Stomach (tissue), 9 donors: Measurements from ENCODE around the gene CUL1. TPM values are rescaled to one million over a fixed set of nuclear protein-coding genes. Genes with fewer than 3 reads are reported as not detected.

ENCODE experiments used
- DNase-seq, 2 donors: peaks; one replicate each; pipeline versions ENCODE4 v3.0.0 to v3.0.0-alpha.2; 2013 to 2019
- H3K27ac ChIP-seq, 5 donors: fragments of 200-600 bp in 4 of 5; sonication (generic) in 4 of 5; one replicate each; pipeline ENCODE4 v1.5.1; 2013 to 2019; ENCODE audit warnings: mild to moderate bottlenecking in 1 of 5, moderate library complexity in 1 of 5
- H3K27me3 ChIP-seq, 3 donors: fragments of 200-600 bp; sonication (generic); one replicate each; pipeline ENCODE4 v1.5.1; 2017 to 2019; ENCODE audit warnings: mixed run types in 1 of 3
- H3K36me3 ChIP-seq, 4 donors: fragments of 200-600 bp; sonication (generic); 1 replicate in 3 of 4; 2 replicates in 1 of 4; pipeline ENCODE4 v1.5.1; 2016 to 2019
- H3K4me1 ChIP-seq, 4 donors: fragments of 200-600 bp; sonication (generic); one replicate each; pipeline ENCODE4 v1.5.1; 2016 to 2019
- H3K4me3 ChIP-seq, 4 donors: fragments of 200-600 bp; sonication (generic) in 3 of 4; one replicate each; pipeline ENCODE4 v1.5.1; 2016 to 2019; ENCODE audit warnings: mild to moderate bottlenecking in 1 of 4
- H3K9me3 ChIP-seq, 4 donors: fragments of 200-600 bp; sonication (generic); one replicate each; pipeline ENCODE4 v1.5.1; 2016 to 2019
- EP300 ChIP-seq: sonication (generic); formaldehyde crosslinking; IDR thresholded peaks from one replicate; pipeline ENCODE4 v1.6.1; 2017; ENCODE audit warnings: antibody characterized with exemption
- POLR2A ChIP-seq, 4 donors: fragments of 450-650 bp; IDR thresholded peaks; one replicate each; pipeline ENCODE4 v1.6.1; 2016; ENCODE audit warnings: antibody characterized with exemption in 4 of 4, control low read depth in 2 of 4, mild to moderate bottlenecking in 1 of 4, moderate library complexity in 1 of 4
- POLR2AphosphoS5 ChIP-seq, 3 donors: sonication (generic); formaldehyde crosslinking; IDR thresholded peaks; one replicate each; pipeline ENCODE4 v1.6.1; 2016; ENCODE audit warnings: antibody characterized with exemption in 3 of 3
- WGBS, 5 donors: extraction: QIAGEN DNeasy Blood & Tissue Kit in 3 of 5; methylation state at CpG; one replicate each; pipeline versions ENCODE4 v1.1.5 to v1.1.7; 2013 to 2018; 5-methylcytosine and 5-hydroxymethylcytosine counted together
- intact Hi-C: fragments of 100-400 bp; cut with DNase I; formaldehyde crosslinking; loops from one replicate; pipeline ENCODE4 v1.15.1; 2023; ENCODE audit warnings: low total_unique reads
- polyA plus RNA-seq, 3 donors: library from polyadenylated mRNA; stranded (reverse); fragments of 200-250 nt; gene quantifications; one replicate each; pipeline ENCODE4 v1.2.3, GENCODE V29; 2013
- total RNA-seq, 5 donors: library from RNA; depleted of rRNA; stranded (reverse); fragments of >200 nt; gene quantifications; one replicate each; pipeline versions ENCODE4 v1.1.0 to v1.2.3, GENCODE V29; 2014 to 2016
- TF ChIP-seq, protein P1 (sequence below), 7 experiments: fragments of 450-650 bp in 4 of 7; fragments of 200-600 bp in 3 of 7; sonication (generic) in 3 of 7; IDR thresholded peaks; one replicate each; pipeline ENCODE4 v1.5.1; 2016 to 2019; ENCODE audit warnings: antibody characterized with exemption in 7 of 7, control low read depth in 2 of 7, mild to moderate bottlenecking in 1 of 7
- donor health status: healthy with polysubstance abuse.
- donor health status: Bipolar disorder and iron deficiency.
- donor health status: healthy.

Gene CUL1
- total and polyA plus RNA-seq, 8 donors, result 22.5 to 56.4 (median 29.2) TPM

DNA sequence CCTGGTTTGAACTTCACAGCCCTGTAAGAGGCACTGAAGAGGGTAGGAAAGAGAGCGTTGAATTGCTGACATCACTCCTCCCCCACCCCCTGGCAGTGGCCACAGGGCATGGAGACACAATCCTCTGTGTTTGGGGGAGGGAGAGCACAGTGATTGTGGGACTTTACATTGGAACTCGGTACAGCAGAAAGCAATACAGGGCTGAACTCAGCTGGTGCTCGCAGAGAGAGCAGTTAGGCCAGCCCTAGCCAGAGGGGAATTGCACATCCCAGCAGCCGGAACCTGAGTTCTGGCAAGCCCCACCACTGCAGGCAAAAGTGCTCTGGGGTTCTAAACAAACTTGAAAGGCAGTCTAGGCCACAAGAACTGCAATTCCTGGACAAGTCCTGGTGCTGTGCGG is 24.0 kb upstream of the CUL1 start:
- no peak overlapping the region for H3K27ac ChIP-seq
- TF ChIP-seq, protein P1, sequence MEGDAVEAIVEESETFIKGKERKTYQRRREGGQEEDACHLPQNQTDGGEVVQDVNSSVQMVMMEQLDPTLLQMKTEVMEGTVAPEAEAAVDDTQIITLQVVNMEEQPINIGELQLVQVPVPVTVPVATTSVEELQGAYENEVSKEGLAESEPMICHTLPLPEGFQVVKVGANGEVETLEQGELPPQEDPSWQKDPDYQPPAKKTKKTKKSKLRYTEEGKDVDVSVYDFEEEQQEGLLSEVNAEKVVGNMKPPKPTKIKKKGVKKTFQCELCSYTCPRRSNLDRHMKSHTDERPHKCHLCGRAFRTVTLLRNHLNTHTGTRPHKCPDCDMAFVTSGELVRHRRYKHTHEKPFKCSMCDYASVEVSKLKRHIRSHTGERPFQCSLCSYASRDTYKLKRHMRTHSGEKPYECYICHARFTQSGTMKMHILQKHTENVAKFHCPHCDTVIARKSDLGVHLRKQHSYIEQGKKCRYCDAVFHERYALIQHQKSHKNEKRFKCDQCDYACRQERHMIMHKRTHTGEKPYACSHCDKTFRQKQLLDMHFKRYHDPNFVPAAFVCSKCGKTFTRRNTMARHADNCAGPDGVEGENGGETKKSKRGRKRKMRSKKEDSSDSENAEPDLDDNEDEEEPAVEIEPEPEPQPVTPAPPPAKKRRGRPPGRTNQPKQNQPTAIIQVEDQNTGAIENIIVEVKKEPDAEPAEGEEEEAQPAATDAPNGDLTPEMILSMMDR (IDR thresholded peaks at IDR 0.05), result no peak
- TF ChIP-seq POLR2A (IDR thresholded peaks at IDR 0.05) (no peak), EP300 (no peak)
- no peak overlapping the region for H3K4me3 ChIP-seq
- H3K4me1 ChIP-seq, result no peaks in the 10 kb centered on the region
- WGBS, 5 donors, result 80 to 94% (median 91%) methylated on average over 5 of the region's 5 CpGs
- intact Hi-C loops, result no loop called here
- no peaks in the 10 kb centered on the region for H3K27me3 ChIP-seq
- no peak for DNase-seq
- H3K9me3 ChIP-seq, result peaks cover 0 to 8% (median 3%) of the 10 kb centered on the region in 4 donors
- no peaks in the 10 kb centered on the region for H3K36me3 ChIP-seq

DNA sequence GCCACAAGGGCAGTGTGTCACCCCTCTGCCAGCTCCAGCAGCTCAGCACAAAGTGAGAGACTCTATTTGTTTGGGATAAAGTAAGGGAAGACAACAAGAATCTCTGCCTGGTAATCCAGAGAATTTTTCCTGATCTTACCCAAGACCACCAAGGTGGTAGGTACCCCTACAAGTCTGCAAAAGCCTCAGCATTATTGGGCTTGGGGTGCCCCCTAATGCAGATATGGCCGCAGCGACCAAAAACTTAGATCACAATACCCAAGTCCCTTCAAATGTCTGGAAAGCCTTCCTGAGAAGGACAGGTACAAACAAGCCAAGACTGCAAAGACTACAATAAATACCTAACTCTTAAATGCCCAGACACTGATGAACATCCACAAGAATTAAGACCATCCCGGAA is 22.4 kb upstream of the CUL1 start:
- Histone ChIP-seq H3K4me3 (no peak overlapping the region), H3K27ac (no peak overlapping the region), H3K9me3 (peaks cover 0 to 8% (median 3%) of the 10 kb centered on the region in 4 donors), H3K27me3 (no peaks in the 10 kb centered on the region), H3K36me3 (no peaks in the 10 kb centered on the region), H3K4me1 (no peaks in the 10 kb centered on the region)
- DNase-seq, result no peak
- TF ChIP-seq POLR2A (IDR thresholded peaks at IDR 0.05) (no peak), EP300 (no peak), POLR2AphosphoS5 (IDR thresholded peaks at IDR 0.05) (no peak)
- TF ChIP-seq, protein P1 (IDR thresholded peaks at IDR 0.05), result no peak
- whole genome bisulfite sequencing, 5 donors, result 94 to 98% (median 95%) methylated on average over 3 of the region's 3 CpGs
- intact Hi-C loops, result no loop called here

DNA sequence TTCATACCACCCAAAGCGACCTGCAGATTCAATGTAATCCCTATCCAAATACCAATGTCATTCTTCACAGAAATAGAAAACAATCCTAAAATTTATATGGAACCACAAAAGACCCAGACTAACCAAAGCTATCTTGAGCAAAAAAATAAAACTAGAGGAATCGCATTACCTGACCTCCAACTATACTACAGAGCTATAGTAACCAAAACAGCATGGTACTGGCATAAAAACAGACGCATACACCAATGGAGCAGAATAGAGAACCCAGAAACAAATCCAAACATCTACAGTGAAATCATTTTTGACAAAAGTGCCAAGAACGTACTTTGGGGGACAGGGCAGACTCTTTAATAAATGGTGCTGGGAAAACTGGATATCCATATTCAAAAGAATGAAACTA is 16.9 kb upstream of the CUL1 start:
- no peaks in the 10 kb centered on the region for H3K4me1 ChIP-seq
- no peaks in the 10 kb centered on the region for H3K36me3 ChIP-seq
- no peak for DNase-seq
- H3K4me3 ChIP-seq, result no peak overlapping the region
- intact Hi-C loops, result no loop called here
- peaks cover 0 to 5% (median 0%) of the 10 kb centered on the region in 4 donors for H3K9me3 ChIP-seq
- 80 to 95% (median 93%) methylated on average over 4 of the region's 4 CpGs for WGBS, 5 donors
- TF ChIP-seq, protein P1 (IDR thresholded peaks at IDR 0.05), result no peak
- no peak for TF ChIP-seq POLR2AphosphoS5 (IDR thresholded peaks at IDR 0.05)
- H3K27ac ChIP-seq, result no peak overlapping the region
- H3K27me3 ChIP-seq, result no peaks in the 10 kb centered on the region

DNA sequence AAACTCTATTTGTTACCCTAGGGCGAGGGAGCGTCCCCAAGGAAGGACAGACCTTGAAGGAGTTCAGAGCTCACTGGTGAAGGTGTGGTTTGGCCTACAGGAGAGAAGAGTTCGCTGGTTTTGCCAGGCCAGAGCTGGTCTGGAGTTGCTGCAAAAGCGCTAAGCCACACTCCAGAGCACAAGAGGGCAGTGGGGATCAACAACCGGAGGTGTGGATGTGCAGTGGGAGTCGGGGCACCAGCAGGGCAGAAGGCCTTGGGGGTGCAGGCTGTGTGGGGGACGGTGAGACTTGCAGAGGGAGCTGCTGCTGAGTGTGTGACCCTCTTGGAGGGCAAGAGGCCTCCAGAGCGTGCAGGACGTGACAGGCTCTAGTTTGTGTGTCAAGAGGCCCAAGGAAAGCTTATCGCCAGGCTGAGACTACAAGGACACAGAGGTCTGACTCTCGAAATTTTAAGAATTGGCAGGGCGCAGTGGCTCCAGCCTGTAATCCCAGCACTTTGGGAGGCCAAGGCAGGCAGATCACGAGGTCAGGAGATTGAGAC is 14.3 kb upstream of the CUL1 start:
- peak in 1 of 2 donors; percentile 58 for DNase-seq
- intact Hi-C loops, result no loop called here
- H3K36me3 ChIP-seq, result no peaks in the 10 kb centered on the region
- no peaks in the 10 kb centered on the region for H3K27me3 ChIP-seq
- no peak overlapping the region for H3K4me3 ChIP-seq
- WGBS, 5 donors, result 85 to 88% (median 85%) methylated on average over 13 of the region's 13 CpGs
- TF ChIP-seq POLR2AphosphoS5 (IDR thresholded peaks at IDR 0.05) (no peak), EP300 (no peak), POLR2A (IDR thresholded peaks at IDR 0.05) (no peak)
- TF ChIP-seq, protein P1 (IDR thresholded peaks at IDR 0.05), result no peak
- no peak overlapping the region for H3K27ac ChIP-seq
- H3K4me1 ChIP-seq, result no peaks in the 10 kb centered on the region
- H3K9me3 ChIP-seq, result peaks cover 0 to 5% (median 0%) of the 10 kb centered on the region in 4 donors
